MM.1S (cell line): ENCODE results near the gene GIPC2.

Experiments
- CTCF ChIP-seq: fragments of 300-600 bp; sonication (generic); IDR thresholded peaks from 2 replicates; pipeline ENCODE4 v1.5.1; 2016; ENCODE audit warnings: antibody characterized with exemption, low read length, mixed read lengths
- EZH2phosphoT487 ChIP-seq: fragments of 300-600 bp; sonication (generic); IDR thresholded peaks from 2 replicates; pipeline ENCODE4 v1.6.1; 2018; ENCODE audit warnings: antibody characterized with exemption, low read length

- TF ChIP-seq CTCF, result no peak
- no peak for TF ChIP-seq EZH2phosphoT487
Measured at GRCh38 chr1:78047106-78047505, 1.3 kb downstream of the GIPC2 start.
